ENCODE measurements around the gene SUGCT.
"Not testable (repeated sequence)": the region's sequence is repeated elsewhere in the genome, so short reads cannot be mapped to it uniquely, and the experiment has no call there.

The SUGCT gene

DNA sequence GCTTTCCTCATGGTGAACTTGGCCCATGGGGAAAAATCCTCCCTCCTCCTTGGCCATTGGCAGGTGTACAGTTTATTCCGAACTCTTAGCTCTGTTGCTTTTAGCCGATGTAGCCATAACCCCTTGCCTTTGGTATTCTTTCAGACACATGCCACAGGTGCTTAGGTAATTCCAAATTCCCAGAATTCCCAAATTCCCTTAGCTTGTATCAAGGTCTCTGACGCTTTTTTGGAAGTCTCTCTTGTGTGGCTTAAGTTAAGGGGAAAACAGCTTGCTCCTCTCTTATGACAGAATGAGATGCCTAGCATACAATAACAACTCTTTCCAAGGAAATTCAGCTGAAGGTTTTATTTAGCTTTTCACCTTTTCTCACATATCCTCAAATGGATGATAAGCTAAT lies 68.0 kb downstream of the SUGCT start:
- no peak for DNase-seq (ENCODE audit: low read depth)

DNA sequence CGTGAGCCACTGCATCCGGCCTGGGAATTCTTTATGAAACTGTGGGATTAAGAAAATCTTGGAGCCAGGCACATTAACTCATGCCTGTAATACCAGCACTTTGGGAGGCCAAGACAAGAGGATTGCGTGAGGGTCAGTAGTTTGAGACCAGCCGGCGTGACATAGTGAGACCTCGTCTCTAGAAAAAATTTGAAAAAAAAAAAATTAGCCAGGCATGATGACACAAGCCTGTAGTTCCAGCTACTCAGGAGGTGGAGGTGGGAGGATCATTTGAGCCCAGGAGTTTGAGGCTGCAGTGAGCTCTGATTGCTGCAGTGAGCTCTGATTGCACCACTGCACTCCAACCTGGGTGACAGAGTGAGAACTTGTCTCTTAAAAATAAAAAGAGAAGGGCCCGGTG lies 69.8 kb downstream of the SUGCT start:
- DNase-seq (ENCODE audit: low read depth): no peak

DNA sequence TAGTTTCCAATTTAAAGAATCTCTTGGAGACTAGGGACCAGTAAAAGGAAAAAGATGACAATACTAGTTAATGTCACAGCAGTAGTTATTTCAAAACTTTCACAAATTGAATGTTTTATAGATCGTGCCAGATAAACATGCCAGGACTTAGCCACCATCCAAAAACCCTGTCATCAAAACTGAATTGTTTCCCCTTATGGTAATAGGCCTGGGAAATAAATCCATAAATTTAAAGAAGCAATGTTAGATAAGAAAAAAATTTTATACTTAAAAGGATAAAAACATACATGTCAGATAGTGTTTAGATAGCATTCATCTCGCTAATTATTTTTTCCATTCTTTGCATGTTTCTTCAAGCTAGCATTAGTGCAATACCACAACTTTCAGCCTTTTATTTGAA lies 71.2 kb downstream of the SUGCT start:
- no peak for DNase-seq (ENCODE audit: low read depth)

DNA sequence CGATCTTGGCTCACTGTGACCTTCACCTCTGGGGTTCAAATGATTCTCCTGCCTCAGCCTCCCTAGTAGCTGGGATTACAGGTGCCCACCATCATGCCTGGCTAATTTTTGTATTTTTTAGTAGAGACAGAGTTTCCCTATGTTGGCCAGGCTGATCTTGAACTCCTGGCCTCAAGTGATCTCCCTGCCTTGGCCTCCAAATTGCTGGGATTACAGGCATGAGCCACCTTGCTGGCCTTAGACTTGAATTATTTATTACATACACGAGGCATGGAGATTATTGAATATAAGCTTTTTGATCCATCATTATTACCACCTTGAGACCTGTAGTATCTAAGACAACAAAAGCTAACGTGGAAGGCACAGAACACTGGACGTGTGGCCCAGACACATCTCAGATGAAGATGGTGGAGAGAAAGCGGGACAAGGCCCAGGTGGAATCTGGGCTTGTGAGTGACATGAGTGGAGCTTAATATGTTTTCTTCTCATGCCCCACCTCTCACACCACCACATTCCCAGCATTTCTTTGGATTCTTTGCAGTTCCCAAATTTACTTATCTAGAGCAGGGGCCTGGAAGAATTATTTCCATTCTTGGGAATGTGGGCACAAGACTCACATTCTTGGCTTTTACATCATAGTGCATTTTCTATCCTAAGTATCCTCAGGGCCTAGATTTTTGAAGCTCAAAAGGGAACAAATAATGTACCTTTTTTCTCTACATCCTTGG lies 76.6 kb downstream of the SUGCT start:
- peak; percentile 74 for DNase-seq (ENCODE audit: low read depth)

DNA sequence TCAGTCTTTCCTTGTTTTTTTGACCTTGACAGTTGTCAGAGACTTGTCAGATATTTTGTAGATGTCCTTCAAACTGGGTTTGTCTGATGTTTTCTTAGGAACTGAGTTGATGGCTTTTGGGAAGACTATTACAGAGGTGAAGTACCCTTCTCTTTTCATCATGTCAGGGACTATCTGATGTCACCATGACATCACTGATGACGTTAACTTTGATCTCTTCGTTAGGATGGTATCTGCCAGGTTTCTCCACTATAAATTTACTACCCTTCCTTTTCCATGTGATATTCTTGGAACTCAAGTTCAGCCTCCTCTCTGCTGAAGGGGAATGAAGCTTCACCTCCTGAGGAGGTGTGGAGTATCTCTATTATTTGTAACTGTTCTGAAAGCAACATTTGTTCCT lies 78.5 kb downstream of the SUGCT start:
- no peak for DNase-seq (ENCODE audit: low read depth)

DNA sequence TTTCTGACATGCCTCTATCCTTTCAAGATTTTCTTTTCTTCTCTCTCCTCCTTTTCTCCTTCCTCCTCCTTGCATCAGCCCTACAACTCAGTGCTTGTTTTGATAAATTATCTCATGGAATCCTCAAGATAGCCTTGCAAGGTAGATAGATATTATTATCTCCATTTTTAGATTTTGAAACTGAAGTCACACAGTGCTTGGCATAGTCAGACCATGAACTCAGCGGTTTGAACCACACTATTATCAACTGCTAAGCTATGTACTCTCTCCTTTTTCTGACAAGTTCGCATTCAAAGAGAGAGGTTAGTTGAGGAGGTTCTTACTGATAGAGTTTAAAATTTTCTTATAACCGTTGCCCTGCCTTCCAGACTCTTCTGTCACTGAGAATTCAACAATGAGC lies 79.1 kb downstream of the SUGCT start:
- DNase-seq (ENCODE audit: low read depth): peak; percentile 94

DNA sequence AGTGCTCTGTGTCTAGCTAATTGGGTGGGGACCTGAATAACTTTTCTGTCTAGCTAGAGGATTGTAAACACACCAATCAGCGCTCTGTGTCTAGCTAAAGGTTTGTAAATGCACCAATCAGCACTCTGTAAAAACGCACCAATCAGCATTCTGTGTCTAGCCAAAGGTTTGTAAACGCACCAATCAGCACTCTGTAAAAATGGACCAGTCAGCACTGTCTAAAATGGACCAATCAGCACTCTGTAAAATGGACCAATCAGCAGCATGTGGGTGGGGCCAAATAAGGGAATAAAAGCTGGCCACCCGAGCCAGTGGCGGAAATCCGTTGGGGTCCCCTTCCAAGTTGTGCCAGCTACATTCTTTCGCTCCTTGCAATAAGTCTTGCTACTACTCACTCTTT lies 83.8 kb downstream of the SUGCT start:
- DNase-seq (ENCODE audit: low read depth): not testable (repeated sequence)

DNA sequence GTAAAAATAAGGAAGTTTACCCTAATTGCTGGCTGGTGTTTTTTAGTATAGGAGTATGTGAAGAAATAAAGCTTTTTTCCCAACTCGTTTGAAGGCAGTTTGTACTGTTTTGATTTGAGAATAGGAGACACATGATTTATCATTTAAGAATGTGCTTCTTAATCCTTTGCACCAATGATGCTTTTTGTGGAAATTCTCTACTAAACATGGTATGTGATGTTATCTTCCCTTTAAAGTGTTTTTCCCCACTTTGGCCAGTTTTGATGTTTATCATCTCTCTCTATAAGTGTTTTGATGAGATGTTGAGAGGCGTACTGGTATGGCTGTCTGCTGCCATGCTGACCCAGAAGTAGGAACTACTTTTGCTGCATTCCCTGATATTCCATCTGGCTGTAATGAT lies 85.1 kb downstream of the SUGCT start:
- peak; percentile 88 for DNase-seq (ENCODE audit: low read depth)

DNA sequence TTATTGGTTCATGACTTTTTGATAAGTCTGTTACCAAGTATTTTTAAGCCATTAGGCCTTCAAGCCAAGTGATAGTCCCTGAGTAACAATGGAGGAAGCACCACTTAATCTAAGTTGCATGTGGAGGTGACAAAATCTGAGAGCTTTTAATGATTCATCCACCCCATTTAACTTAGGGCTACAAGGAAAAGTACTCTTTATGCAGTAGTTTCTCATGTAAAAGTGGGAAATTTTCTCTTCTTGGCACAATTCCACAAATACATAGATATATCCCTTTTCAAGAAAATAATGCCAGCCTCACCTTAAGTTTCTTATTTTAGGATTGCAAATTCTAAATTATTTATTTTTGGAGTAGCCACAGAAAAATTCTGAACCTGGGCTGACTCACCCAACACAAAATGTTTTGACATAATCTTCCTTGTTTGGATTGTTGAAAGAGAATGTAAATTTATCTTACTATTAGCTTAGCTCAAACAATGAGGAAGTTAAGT lies 85.7 kb downstream of the SUGCT start:
- peak; percentile 71 for DNase-seq (ENCODE audit: low read depth)

DNA sequence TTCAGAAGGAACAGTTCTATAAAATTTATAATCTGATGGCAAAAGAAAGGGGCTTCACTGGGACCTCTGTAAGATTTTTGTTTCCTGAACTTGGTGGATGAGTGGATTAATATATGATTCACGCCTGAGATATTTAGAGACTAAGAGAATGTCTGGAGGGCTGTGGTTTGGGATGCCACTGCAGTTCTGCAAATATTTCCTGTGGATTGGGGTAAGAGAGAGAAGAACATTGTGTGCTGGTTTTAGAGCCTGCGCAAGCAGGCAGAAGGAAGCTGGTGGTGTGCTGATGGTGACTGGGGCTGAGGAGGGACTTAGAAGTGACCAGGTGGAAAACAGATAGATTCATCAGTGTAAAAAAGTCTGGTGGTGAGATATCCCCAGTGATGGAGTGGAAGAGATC lies 87.0 kb downstream of the SUGCT start:
- peak; percentile 99 for DNase-seq (ENCODE audit: low read depth)

DNA sequence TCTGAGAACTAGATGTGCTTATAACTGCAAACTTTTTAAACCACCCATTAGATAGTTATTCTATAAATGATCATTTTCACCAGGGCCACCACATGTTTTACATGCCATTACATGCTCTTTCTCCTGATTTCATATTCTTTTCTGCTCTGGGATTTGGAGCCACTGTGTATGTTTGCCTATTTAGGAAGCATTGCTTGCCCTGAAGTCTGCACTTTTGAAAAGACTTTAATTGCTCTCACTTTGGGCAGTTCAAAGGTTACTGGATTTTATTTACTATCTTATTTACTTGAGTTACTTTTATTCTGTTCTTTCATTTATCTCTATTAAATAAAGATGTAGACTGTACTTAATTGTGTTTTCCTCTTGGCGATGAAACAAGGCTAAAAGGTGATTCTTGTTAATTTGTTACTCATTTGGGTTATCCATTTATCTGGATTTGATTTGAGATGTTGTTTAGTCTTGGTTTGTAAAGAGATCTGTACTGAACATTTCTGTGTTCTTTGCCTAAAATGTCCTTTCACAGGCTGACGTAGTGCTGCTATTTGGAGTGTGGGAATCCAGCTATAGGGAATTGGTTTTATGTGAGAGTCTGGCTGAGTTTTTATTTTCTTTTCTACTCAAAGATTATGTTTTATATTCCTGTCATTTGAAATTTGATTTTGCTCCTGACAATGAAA lies 88.8 kb downstream of the SUGCT start:
- DNase-seq (ENCODE audit: low read depth): no peak

DNA sequence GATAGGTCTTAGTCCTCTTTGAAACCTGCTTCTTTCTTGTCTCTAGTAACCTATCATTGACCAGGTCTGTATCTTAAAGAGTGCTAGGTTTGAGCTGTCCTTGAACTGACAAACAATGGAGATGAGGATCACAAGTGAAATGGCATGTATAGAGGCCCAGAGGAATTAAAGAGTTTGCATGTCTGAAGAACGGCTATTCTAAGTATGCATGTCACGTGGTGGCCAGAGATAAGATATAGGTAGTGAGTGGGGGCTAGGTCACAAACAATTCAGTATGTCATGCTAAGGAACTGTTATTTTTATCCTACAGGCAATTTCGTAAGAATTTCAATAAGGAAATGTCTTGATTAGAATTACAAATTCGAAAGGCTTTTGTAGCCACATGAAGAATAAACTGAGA lies 95.3 kb downstream of the SUGCT start:
- peak; percentile 59 for DNase-seq (ENCODE audit: low read depth)

DNA sequence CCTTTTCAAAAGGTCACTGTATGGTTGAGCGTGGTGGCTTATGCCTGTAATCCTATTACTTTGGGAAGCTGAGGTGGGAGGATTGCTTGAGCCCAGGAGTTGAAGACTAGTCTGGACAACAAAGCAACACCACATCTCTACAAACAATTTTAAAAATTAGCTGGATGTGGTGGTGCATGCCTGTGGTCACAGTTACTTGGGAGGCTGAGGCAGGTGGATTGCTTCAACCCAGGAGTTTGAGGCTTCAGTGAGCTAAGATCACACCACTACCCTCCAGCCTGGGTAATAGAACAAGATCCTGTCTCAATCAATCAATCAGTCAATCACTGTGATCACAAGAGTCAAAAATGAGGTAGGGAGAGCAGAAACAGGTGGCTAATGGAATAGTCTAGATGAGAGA lies 97.0 kb downstream of the SUGCT start:
- peak; percentile 49 for DNase-seq (ENCODE audit: low read depth)

DNA sequence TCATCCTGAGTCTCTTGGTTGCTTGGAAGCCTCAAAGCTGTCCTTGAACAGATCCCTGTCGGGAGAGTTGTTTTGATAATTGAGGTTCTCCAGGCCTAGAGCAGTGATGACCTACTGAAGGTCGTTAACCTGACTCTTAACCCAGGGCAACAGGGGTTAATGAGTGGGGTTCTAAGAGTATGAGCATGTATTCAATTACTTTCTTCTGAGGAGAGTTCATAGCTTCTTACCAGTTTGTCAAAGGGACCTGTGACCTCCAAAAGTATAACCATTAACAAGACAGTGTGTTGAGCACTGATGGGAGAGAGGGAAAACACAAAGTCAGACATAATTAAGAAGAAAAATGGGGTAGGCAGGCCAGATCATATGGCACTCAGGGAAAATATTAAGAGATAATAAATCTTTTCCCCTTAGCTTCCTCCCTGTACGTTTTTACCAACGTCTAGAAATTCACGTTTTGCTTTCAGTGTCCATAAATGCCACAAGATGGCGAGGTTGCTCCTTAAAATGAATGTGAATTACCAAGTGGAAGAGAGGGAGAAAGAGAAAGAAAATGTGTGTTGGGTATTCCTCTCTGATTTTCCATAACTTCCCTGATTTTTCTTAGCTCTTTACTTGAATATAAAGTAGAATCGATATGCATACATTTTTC lies 97.6 kb downstream of the SUGCT start:
- DNase-seq (ENCODE audit: low read depth): peak; percentile 78

DNA sequence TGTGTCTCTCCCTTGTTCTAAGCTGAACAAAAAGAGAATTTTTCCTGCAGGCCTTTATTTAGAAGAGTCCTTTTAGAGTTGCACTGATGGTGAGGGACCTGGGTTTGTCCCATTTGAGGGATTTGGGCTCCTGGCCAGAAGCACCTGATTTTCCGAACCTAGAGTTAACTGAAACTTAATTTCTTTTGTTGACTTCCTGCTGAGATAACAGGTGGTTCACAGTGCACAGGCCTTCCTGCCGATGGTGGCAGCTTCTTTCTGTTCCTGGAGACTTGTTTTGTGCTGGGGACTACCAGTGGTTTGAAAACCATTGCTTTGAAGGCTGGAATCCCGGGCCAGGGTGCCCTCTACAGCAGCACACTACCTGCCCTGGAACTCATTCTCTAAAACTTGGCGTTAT lies 99.2 kb downstream of the SUGCT start:
- DNase-seq (ENCODE audit: low read depth): no peak

DNA sequence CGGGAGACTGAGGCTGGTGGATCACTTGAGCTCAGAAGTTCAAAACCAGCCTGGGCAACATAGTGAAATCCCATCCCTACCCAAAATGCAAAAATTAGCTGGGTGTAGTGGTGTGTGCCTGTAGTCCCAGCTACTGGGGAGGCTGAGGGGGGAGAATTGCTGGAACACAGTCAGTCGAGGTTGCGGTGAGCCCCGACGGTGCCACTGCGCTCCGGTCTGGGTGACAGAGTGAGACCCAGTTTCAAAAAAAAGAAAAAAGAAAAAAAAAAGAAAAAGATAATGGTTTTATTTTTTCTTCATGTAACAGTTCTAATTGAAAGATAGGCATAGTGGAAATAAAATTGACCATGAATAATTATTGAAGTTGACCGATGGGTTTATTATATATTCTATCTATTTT lies 99.9 kb downstream of the SUGCT start:
- no peak for DNase-seq (ENCODE audit: low read depth)

DNA sequence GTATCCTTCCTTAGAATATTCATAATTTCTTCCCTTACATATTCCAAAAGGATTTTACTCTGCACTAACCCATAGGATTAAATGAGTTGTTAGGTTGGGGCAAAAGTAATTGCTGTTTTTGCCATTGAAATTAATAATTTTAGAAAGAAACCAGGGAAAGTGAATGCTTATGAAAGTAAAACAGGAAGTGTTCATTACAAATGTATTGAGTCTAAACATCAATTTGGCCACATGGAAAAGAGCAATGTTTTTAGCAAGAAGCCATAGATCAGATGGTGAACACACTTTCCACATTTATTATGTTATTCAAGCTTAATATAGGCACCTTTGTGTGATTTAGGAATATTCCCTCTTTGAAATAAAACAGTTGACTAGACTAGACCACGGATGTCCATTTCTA lies 102.9 kb downstream of the SUGCT start:
- DNase-seq (ENCODE audit: low read depth): no peak

DNA sequence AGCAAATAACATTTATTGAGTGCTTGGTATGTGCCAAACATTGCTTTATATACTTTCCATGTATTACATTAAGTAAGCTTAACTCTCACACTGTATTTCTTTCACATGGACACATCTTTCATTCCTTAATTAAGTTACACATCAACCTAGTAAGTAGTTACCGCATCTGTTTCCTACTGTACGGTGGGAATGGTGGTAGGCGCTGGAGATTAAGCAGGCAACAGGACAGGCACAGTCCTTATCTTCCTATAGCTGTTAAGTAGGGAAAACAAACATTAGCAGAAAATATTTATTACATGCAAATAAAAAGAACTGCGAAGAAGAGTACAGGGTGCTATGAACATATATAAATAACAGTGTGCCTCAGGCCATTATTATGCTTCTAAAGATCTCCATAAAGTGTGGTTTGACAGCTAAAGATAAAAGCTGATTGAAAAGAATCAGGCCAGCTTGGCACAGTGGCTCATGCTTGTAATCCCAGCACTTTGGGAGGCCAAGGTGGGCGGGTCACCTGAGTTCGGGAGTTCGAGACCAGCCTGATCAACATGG lies 105.0 kb downstream of the SUGCT start:
- DNase-seq (ENCODE audit: low read depth): no peak

DNA sequence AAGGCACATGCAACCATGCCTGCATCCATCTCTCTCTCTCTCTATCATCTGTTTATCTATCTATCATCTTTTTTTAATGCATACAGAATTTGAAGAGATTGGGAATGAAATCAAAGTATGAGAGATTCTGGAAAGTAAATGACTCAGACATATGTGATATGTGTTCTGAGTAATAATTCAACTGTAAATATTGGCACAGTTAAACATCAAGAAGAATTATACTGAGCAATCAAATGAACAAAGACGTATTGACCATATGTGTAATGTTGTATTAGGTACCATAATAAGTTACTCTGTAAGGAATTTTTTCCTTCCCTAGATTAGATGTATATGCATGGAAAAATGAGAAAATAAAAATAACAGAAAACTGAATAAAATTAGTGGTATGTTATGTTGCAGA lies 108.3 kb downstream of the SUGCT start:
- DNase-seq (ENCODE audit: low read depth): no peak

DNA sequence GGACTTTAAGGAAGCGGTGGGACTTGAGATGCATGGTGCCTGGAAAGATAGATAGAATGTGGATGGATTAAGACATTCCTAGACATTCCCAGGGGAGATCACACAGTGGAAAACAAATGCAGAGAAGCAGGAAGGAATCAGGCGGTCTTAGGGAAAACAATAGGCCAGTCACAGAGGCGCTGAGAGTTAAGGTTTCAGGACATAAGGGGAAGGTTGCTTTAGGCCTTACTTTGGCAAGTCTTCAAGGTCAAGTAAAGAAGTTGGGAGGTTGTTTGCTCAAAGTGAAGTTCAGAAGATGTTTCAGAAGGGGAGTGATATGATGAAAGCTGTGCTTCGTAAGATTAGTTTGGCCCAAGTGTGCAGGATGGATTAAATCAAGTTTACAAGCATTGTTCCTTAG lies 109.4 kb downstream of the SUGCT start:
- DNase-seq (ENCODE audit: low read depth): no peak

DNA sequence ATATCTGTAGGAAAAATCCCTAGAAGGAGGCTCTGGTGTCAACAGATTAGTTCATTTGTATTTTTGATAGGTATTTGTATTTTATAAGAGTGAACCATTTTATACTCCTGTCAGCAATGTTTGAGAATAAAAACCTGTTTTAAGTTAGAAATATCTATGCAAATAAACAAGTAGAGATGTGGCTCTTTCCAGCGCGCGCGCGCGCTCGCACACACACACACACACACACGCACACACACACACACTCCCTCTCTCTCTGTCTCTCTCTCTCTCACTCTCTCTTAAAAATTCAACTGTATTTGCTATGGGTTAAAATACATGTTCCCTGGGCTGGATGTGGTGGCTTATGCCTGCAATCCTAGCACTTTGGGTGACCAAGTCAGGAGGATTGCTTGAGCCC lies 113.9 kb downstream of the SUGCT start:
- DNase-seq (ENCODE audit: low read depth): no peak

DNA sequence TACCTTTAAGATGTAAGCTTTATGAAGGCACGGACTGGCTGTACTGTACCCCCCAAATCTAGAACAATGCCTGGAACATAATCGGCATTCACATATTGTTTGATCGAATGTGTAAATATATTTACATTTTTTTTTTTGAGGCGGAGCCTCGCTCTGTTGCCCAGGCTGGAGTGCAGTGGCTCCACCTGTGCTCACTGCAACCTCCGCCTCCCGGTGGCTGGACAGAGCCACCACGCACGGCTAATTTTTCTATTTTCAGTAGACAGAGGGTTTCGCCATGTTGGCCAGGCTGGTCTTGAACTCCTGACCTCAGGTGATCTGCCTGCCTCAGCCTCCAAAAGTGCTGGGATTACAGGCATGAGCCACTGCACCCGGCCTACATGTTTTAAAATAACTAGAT lies 118.6 kb downstream of the SUGCT start:
- DNase-seq (ENCODE audit: low read depth): not testable (repeated sequence)

All from amniotic epithelial cell (primary cell).